ENCODE results near the gene THRB.

The THRB gene

GRCh38 chr3:24195504-24196230 lies 299.0 kb downstream of the THRB start:
- Histone ChIP-seq H3K4me3 (ENCODE audit: low read length in 2 of 2) (no peak overlapping the region), H2AK5ac (ENCODE audit: low read depth, low read length) (no peak overlapping the region), H3K4me1 (ENCODE audit: control insufficient read depth in 2 of 2, insufficient read depth in 1 of 2, low read depth in 1 of 2, low read length in 2 of 2) (no peaks in the 10 kb centered on the region), H3K27ac (replicated peaks; ENCODE audit: low read length) (no peak overlapping the region), H3K23ac (ENCODE audit: low read depth, low read length, poor library complexity) (no peak overlapping the region), H3K4ac (ENCODE audit: low read length) (no peak overlapping the region), H2BK5ac (ENCODE audit: low read length) (no peak overlapping the region), H2AFZ (ENCODE audit: low read length) (no peak overlapping the region), H3K36me3 (replicated peaks in 1 of 2; ENCODE audit: control insufficient read depth in 2 of 2, insufficient read depth in 2 of 2, low read length in 2 of 2) (no peaks in the 10 kb centered on the region), H2BK120ac (ENCODE audit: low read depth, low read length) (no peak overlapping the region), H3K79me1 (ENCODE audit: low read depth, low read length) (no peaks in the 10 kb centered on the region), H2BK12ac (ENCODE audit: low read length) (no peak overlapping the region), H3K9ac (ENCODE audit: low read depth, low read length, poor library complexity) (no peak overlapping the region), H3K4me2 (ENCODE audit: insufficient read depth, low read length, poor library complexity, severe bottlenecking) (no peak overlapping the region), H2BK15ac (ENCODE audit: low read length) (no peak overlapping the region), H4K91ac (ENCODE audit: low read depth, low read length, poor library complexity) (no peak overlapping the region), H3K18ac (ENCODE audit: low read length) (no peak overlapping the region), H3K14ac (ENCODE audit: low read length) (no peak overlapping the region), H3K27me3 (ENCODE audit: control insufficient read depth in 3 of 3, insufficient read depth in 3 of 3, low read depth in 1 of 3, low read length in 3 of 3) (no peaks in the 10 kb centered on the region), H4K8ac (ENCODE audit: low read depth, low read length) (no peak overlapping the region), H3K9me3 (replicated peaks in 1 of 2; ENCODE audit: control insufficient read depth in 2 of 2, insufficient read depth in 1 of 2, low read depth in 1 of 2, low read length in 2 of 2) (no peaks in the 10 kb centered on the region)
- no peak for DNase-seq (ENCODE audit: low spot score)

GRCh38 chr3:24192469-24193056 lies 302.1 kb downstream of the THRB start:
- H3K27me3 ChIP-seq (ENCODE audit: control insufficient read depth in 3 of 3, insufficient read depth in 3 of 3, low read depth in 1 of 3, low read length in 3 of 3) = no peaks in the 10 kb centered on the region
- H3K4me2 ChIP-seq (ENCODE audit: insufficient read depth, low read length, poor library complexity, severe bottlenecking) = no peak overlapping the region
- no peak overlapping the region for H3K14ac ChIP-seq (ENCODE audit: low read length)
- H3K79me1 ChIP-seq (ENCODE audit: low read depth, low read length) = no peaks in the 10 kb centered on the region
- no peak overlapping the region for H2AK5ac ChIP-seq (ENCODE audit: low read depth, low read length)
- no peak overlapping the region for H2BK15ac ChIP-seq (ENCODE audit: low read length)
- no peak overlapping the region for H3K4ac ChIP-seq (ENCODE audit: low read length)
- H4K91ac ChIP-seq (ENCODE audit: low read depth, low read length, poor library complexity) = no peak overlapping the region
- no peak overlapping the region for H3K4me3 ChIP-seq (ENCODE audit: low read length in 2 of 2)
- no peak for DNase-seq (ENCODE audit: low spot score)
- no CpG with 5 or more reads among the region's 3 CpGs for WGBS, 2 donors (ENCODE audit: extremely low coverage in 2 of 2, insufficient read length in 2 of 2, insufficient replicate concordance in 1 of 2)
- H2BK5ac ChIP-seq (ENCODE audit: low read length) = no peak overlapping the region
- no peak overlapping the region for H3K23ac ChIP-seq (ENCODE audit: low read depth, low read length, poor library complexity)
- no peak overlapping the region for H2BK12ac ChIP-seq (ENCODE audit: low read length)
- H3K9me3 ChIP-seq (replicated peaks in 1 of 2; ENCODE audit: control insufficient read depth in 2 of 2, insufficient read depth in 1 of 2, low read depth in 1 of 2, low read length in 2 of 2) = no peaks in the 10 kb centered on the region
- no peak overlapping the region for H2AFZ ChIP-seq (ENCODE audit: low read length)
- no peak overlapping the region for H3K9ac ChIP-seq (ENCODE audit: low read depth, low read length, poor library complexity)
- H2BK120ac ChIP-seq (ENCODE audit: low read depth, low read length) = no peak overlapping the region
- H3K18ac ChIP-seq (ENCODE audit: low read length) = no peak overlapping the region
- H3K4me1 ChIP-seq (ENCODE audit: control insufficient read depth in 2 of 2, insufficient read depth in 1 of 2, low read depth in 1 of 2, low read length in 2 of 2) = no peaks in the 10 kb centered on the region
- no peak overlapping the region for H3K27ac ChIP-seq (replicated peaks; ENCODE audit: low read length)
- no peak overlapping the region for H4K8ac ChIP-seq (ENCODE audit: low read depth, low read length)
- H3K36me3 ChIP-seq (replicated peaks in 1 of 2; ENCODE audit: control insufficient read depth in 2 of 2, insufficient read depth in 2 of 2, low read length in 2 of 2) = no peaks in the 10 kb centered on the region

GRCh38 chr3:24191801-24192403 lies 302.7 kb downstream of the THRB start:
- H3K27me3 ChIP-seq (ENCODE audit: control insufficient read depth in 3 of 3, insufficient read depth in 3 of 3, low read depth in 1 of 3, low read length in 3 of 3) = no peaks in the 10 kb centered on the region
- no peaks in the 10 kb centered on the region for H3K79me1 ChIP-seq (ENCODE audit: low read depth, low read length)
- no peak overlapping the region for H2BK12ac ChIP-seq (ENCODE audit: low read length)
- no peak overlapping the region for H2BK120ac ChIP-seq (ENCODE audit: low read depth, low read length)
- no peak overlapping the region for H3K23ac ChIP-seq (ENCODE audit: low read depth, low read length, poor library complexity)
- no peak overlapping the region for H3K4me3 ChIP-seq (ENCODE audit: low read length in 2 of 2)
- no peaks in the 10 kb centered on the region for H3K36me3 ChIP-seq (replicated peaks in 1 of 2; ENCODE audit: control insufficient read depth in 2 of 2, insufficient read depth in 2 of 2, low read length in 2 of 2)
- no peak overlapping the region for H3K27ac ChIP-seq (replicated peaks; ENCODE audit: low read length)
- H4K91ac ChIP-seq (ENCODE audit: low read depth, low read length, poor library complexity) = no peak overlapping the region
- no peak overlapping the region for H3K4ac ChIP-seq (ENCODE audit: low read length)
- no peak for DNase-seq (ENCODE audit: low spot score)
- H3K4me1 ChIP-seq (ENCODE audit: control insufficient read depth in 2 of 2, insufficient read depth in 1 of 2, low read depth in 1 of 2, low read length in 2 of 2) = no peaks in the 10 kb centered on the region
- no peaks in the 10 kb centered on the region for H3K9me3 ChIP-seq (replicated peaks in 1 of 2; ENCODE audit: control insufficient read depth in 2 of 2, insufficient read depth in 1 of 2, low read depth in 1 of 2, low read length in 2 of 2)
- no peak overlapping the region for H4K8ac ChIP-seq (ENCODE audit: low read depth, low read length)
- WGBS, 2 donors (ENCODE audit: extremely low coverage in 2 of 2, insufficient read length in 2 of 2, insufficient replicate concordance in 1 of 2) = no CpG with 5 or more reads among the region's 4 CpGs
- no peak overlapping the region for H3K18ac ChIP-seq (ENCODE audit: low read length)
- no peak overlapping the region for H2AK5ac ChIP-seq (ENCODE audit: low read depth, low read length)
- H3K9ac ChIP-seq (ENCODE audit: low read depth, low read length, poor library complexity) = no peak overlapping the region
- no peak overlapping the region for H2AFZ ChIP-seq (ENCODE audit: low read length)
- no peak overlapping the region for H3K4me2 ChIP-seq (ENCODE audit: insufficient read depth, low read length, poor library complexity, severe bottlenecking)
- no peak overlapping the region for H2BK15ac ChIP-seq (ENCODE audit: low read length)
- H2BK5ac ChIP-seq (ENCODE audit: low read length) = no peak overlapping the region
- no peak overlapping the region for H3K14ac ChIP-seq (ENCODE audit: low read length)

- Histone ChIP-seq H3K18ac (ENCODE audit: low read length) (no peak overlapping the region), H3K4me1 (ENCODE audit: control insufficient read depth in 2 of 2, insufficient read depth in 1 of 2, low read depth in 1 of 2, low read length in 2 of 2) (no peaks in the 10 kb centered on the region), H4K8ac (ENCODE audit: low read depth, low read length) (no peak overlapping the region), H3K27ac (replicated peaks; ENCODE audit: low read length) (no peak overlapping the region), H3K9ac (ENCODE audit: low read depth, low read length, poor library complexity) (no peak overlapping the region), H2AFZ (ENCODE audit: low read length) (no peak overlapping the region), H3K4me2 (ENCODE audit: insufficient read depth, low read length, poor library complexity, severe bottlenecking) (no peak overlapping the region), H3K4me3 (ENCODE audit: low read length in 2 of 2) (no peak overlapping the region), H3K79me1 (ENCODE audit: low read depth, low read length) (no peaks in the 10 kb centered on the region), H2BK12ac (ENCODE audit: low read length) (no peak overlapping the region), H2BK5ac (ENCODE audit: low read length) (no peak overlapping the region), H2AK5ac (ENCODE audit: low read depth, low read length) (no peak overlapping the region), H3K27me3 (ENCODE audit: control insufficient read depth in 3 of 3, insufficient read depth in 3 of 3, low read depth in 1 of 3, low read length in 3 of 3) (no peaks in the 10 kb centered on the region), H2BK15ac (ENCODE audit: low read length) (no peak overlapping the region), H3K23ac (ENCODE audit: low read depth, low read length, poor library complexity) (no peak overlapping the region), H4K91ac (ENCODE audit: low read depth, low read length, poor library complexity) (no peak overlapping the region), H3K9me3 (replicated peaks in 1 of 2; ENCODE audit: control insufficient read depth in 2 of 2, insufficient read depth in 1 of 2, low read depth in 1 of 2, low read length in 2 of 2) (no peaks in the 10 kb centered on the region), H3K14ac (ENCODE audit: low read length) (no peak overlapping the region), H3K4ac (ENCODE audit: low read length) (no peak overlapping the region), H3K36me3 (replicated peaks in 1 of 2; ENCODE audit: control insufficient read depth in 2 of 2, insufficient read depth in 2 of 2, low read length in 2 of 2) (no peaks in the 10 kb centered on the region), H2BK120ac (ENCODE audit: low read depth, low read length) (no peak overlapping the region)
- no peak for DNase-seq (ENCODE audit: low spot score)
- WGBS, 2 donors (ENCODE audit: extremely low coverage in 2 of 2, insufficient read length in 2 of 2, insufficient replicate concordance in 1 of 2) = no CpG with 5 or more reads among the region's 8 CpGs
Observed at GRCh38 chr3:24190256-24190655, 304.4 kb downstream of the THRB start.
